Testis (tissue), 3 donors: ENCODE results near the gene PLEKHM3. TPM values are rescaled to one million over a fixed set of nuclear protein-coding genes. Genes with fewer than 3 reads are reported as not detected.

Experiments
- DNase-seq: peaks from one replicate; pipeline ENCODE4 v3.0.0-alpha.2; 2019
- H3K27ac ChIP-seq, 2 donors: fragments of 200-600 bp; sonication (generic); one replicate each; pipeline ENCODE4 v1.5.1; 2019
- H3K27me3 ChIP-seq: fragments of 200-600 bp; sonication (generic); one replicate; pipeline ENCODE4 v1.5.1; 2019
- H3K36me3 ChIP-seq: fragments of 200-600 bp; sonication (generic); one replicate; pipeline ENCODE4 v1.5.1; 2017; ENCODE audit warnings: low read depth; ENCODE audit errors: missing control alignments
- H3K4me1 ChIP-seq: fragments of 200-600 bp; sonication (generic); one replicate; pipeline ENCODE4 v1.5.1; 2019
- H3K4me3 ChIP-seq, 2 donors: fragments of 200-600 bp; sonication (generic); one replicate each; pipeline ENCODE4 v1.5.1; 2017 to 2019
- H3K9me3 ChIP-seq: fragments of 200-600 bp; sonication (generic); one replicate; pipeline ENCODE4 v1.5.1; 2017
- CTCF ChIP-seq, 3 experiments: fragments of 450-650 bp in 2 of 3; fragments of 200-600 bp in 1 of 3; sonication (generic) in 1 of 3; IDR thresholded peaks; one replicate each; pipeline ENCODE4 v1.5.1; 2016 to 2019; ENCODE audit warnings: antibody characterized with exemption in 3 of 3, mild to moderate bottlenecking in 2 of 3, moderate library complexity in 1 of 3
- POLR2A ChIP-seq: fragments of 450-650 bp; IDR thresholded peaks from one replicate; pipeline ENCODE4 v1.6.1; 2017; ENCODE audit warnings: antibody characterized with exemption, mild to moderate bottlenecking, moderate library complexity
- WGBS, 2 donors: methylation state at CpG; one replicate each; pipeline ENCODE4 v1.1.5; 2018; 5-methylcytosine and 5-hydroxymethylcytosine counted together
- intact Hi-C: fragments of 100-400 bp; cut with DNase I; formaldehyde crosslinking; loops from one replicate; pipeline ENCODE4 v1.15.1; 2023; ENCODE audit warnings: low total_unique reads
- polyA plus RNA-seq: library from polyadenylated mRNA; stranded (reverse); fragments of 350-450 nt; fragmentation: Illumina TruSeq; extraction: RNeasy Lipid Tissue Mini Kit (QIAGEN cat#74804); gene quantifications from one replicate; pipeline ENCODE4 v1.2.3, GENCODE V29; 2014; ENCODE audit warnings: low read depth, low replicate concordance; ENCODE audit not compliant: insufficient read depth
- total RNA-seq, 2 donors: library from RNA; depleted of rRNA; stranded (reverse); fragments of >200 nt; gene quantifications; one replicate each; pipeline ENCODE4 v1.2.3, GENCODE V29; 2016

Gene PLEKHM3
- total and polyA plus RNA-seq, 3 donors from 2014 or later = 12.5 to 24.6 (median 21.9) TPM

- Histone ChIP-seq H3K4me1 (no peaks in the 10 kb centered on the region), H3K36me3 (no peaks in the 10 kb centered on the region), H3K27ac (no peak overlapping the region), H3K9me3 (no peaks in the 10 kb centered on the region), H3K27me3 (no peaks in the 10 kb centered on the region), H3K4me3 (no peak overlapping the region)
- TF ChIP-seq CTCF (IDR thresholded peaks at IDR 0.05) (no peak), POLR2A (no peak)
- intact Hi-C loops = no loop called here
- 88 to 94% methylated on average over 9 to 10 of the region's 10 CpGs for WGBS, 2 donors
- DNase-seq = no peak
These were observed 242.9 kb downstream of the PLEKHM3 start for GRCh38 chr2:207782238-207783030.

GRCh38 chr2:207779523-207779922 lies 245.8 kb downstream of the PLEKHM3 start:
- TF ChIP-seq CTCF (IDR thresholded peaks at IDR 0.05) = no peak
- Histone ChIP-seq H3K4me1 (no peaks in the 10 kb centered on the region), H3K27ac (no peak overlapping the region), H3K9me3 (no peaks in the 10 kb centered on the region), H3K4me3 (no peak overlapping the region), H3K36me3 (no peaks in the 10 kb centered on the region), H3K27me3 (no peaks in the 10 kb centered on the region)
- no peak for DNase-seq
- intact Hi-C loops = no loop called here
- 91% methylated on average over 11 of the region's 11 CpGs for WGBS, 2 donors

DNA sequence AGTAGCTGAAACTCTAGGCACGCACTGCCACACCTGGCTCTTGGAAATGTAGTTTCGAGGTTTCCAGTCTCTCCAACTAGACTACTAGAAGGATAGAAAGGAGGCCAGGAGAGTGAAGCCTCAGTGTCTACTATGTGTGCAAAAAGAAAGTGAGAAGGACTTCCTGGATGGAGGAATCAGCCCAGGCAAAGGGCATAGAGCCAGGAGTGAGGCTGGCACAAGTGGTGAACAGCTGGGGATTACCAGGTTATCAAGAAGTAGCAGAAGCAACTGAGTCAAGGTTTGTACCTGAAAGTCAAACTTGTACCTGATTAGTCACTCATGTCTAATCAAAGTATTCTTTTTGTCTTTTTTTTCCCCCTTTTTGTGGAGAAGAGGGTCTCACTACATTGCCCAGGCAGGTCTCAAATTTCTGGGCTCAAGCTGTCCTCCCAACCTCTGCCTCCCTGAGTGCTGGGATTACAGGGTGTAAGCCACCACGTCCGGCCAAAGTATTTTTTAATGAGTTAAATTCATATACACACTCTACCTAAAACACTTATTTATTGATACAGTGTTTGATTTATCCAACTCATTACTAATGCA lies 246.9 kb downstream of the PLEKHM3 start:
- TF ChIP-seq CTCF (IDR thresholded peaks at IDR 0.05) (no peak), POLR2A (no peak)
- H3K4me3 ChIP-seq = no peak overlapping the region

GRCh38 chr2:207777124-207777523 lies 248.2 kb downstream of the PLEKHM3 start:
- H3K9me3 ChIP-seq = no peaks in the 10 kb centered on the region
- no peak overlapping the region for H3K27ac ChIP-seq
- WGBS, 2 donors = 95 to 100% methylated on average over 6 of the region's 6 CpGs
- no peaks in the 10 kb centered on the region for H3K27me3 ChIP-seq
- no peak for DNase-seq
- no peak overlapping the region for H3K4me3 ChIP-seq
- intact Hi-C loops = no loop called here
- H3K36me3 ChIP-seq = no peaks in the 10 kb centered on the region
- no peak for TF ChIP-seq CTCF (IDR thresholded peaks at IDR 0.05)
- no peak for TF ChIP-seq POLR2A
- H3K4me1 ChIP-seq = no peaks in the 10 kb centered on the region

More for the DNA sequence above, 246.9 kb downstream of the PLEKHM3 start:
- Histone ChIP-seq H3K36me3 (no peaks in the 10 kb centered on the region), H3K27ac (no peak overlapping the region), H3K4me1 (no peaks in the 10 kb centered on the region), H3K9me3 (no peaks in the 10 kb centered on the region), H3K27me3 (no peaks in the 10 kb centered on the region)
- intact Hi-C loops = no loop called here
- DNase-seq = no peak
- WGBS, 2 donors = 86 to 97% methylated on average over 4 of the region's 4 CpGs
